Endothelial cell of umbilical vein (primary cell): ENCODE measurements around the gene MAN2B1. TPM values are rescaled to one million over a fixed set of nuclear protein-coding genes. Genes with fewer than 3 reads are reported as not detected.

Experiments used
- BruUV-seq: library from RNA; stranded (reverse); fragments of 400-500 nt; replicated peaks from 2 replicates; lab custom pipeline; 2021; lab: Mats Ljungman, UMichigan
- CTCF ChIA-PET: fragments of 300-600, 350-600 bp; sonication (Branson Sonifier 250); formaldehyde crosslinking; loops from one replicate; lab custom pipeline; 2021; ENCODE audit warnings: antibody characterized with exemption, inconsistent platforms; lab: Charles Lee
- POLR2A ChIA-PET: fragments of 300-600, 350-600 bp; sonication (Branson Sonifier 250); formaldehyde crosslinking; loops from one replicate; lab custom pipeline; 2021; ENCODE audit warnings: antibody characterized with exemption, inconsistent platforms; lab: Charles Lee
- DNase-seq: peaks from one replicate; pipeline ENCODE4 v3.0.0-alpha.2; 2011; ENCODE audit warnings: low read depth, low spot score
- FAIRE-seq: peaks from 2 replicates; lab custom pipeline; 2011; peaks lifted over from hg19 to GRCh38; lab: Jason Lieb, UNC
- H2AFZ ChIP-seq: 2 replicates; pipeline ENCODE4 v1.6.0; 2012; ENCODE audit warnings: low read depth, low read length, control low read depth, inconsistent platforms
- H3K27ac ChIP-seq: 2 replicates; pipeline ENCODE4 v1.5.1; 2011; ENCODE audit warnings: low read depth, mild to moderate bottlenecking, control low read depth, low read length, moderate library complexity; ENCODE audit not compliant: insufficient read depth
- H3K27me3 ChIP-seq, 2 experiments: 2 replicates each; pipeline versions ENCODE4 v1.6.0 to v1.6.1; 2011; ENCODE audit warnings: low read length in 2 of 2, mixed read lengths in 1 of 2; ENCODE audit not compliant: control insufficient read depth in 2 of 2, insufficient read depth in 2 of 2
- H3K36me3 ChIP-seq, 2 experiments: 2 replicates in 1 of 2; 3 replicates in 1 of 2; pipeline ENCODE4 v1.5.1; 2011; ENCODE audit warnings: low read length in 2 of 2, mild to moderate bottlenecking in 1 of 2, moderate library complexity in 1 of 2; ENCODE audit not compliant: control insufficient read depth in 2 of 2, insufficient read depth in 2 of 2; ENCODE audit errors: extremely low read depth in 1 of 2
- H3K4me1 ChIP-seq: 3 replicates; pipeline ENCODE4 v1.5.1; 2011; ENCODE audit warnings: mild to moderate bottlenecking, low read length; ENCODE audit not compliant: control insufficient read depth, insufficient read depth; ENCODE audit errors: extremely low read depth
- H3K4me2 ChIP-seq: 2 replicates; pipeline ENCODE4 v1.6.1; 2011; ENCODE audit warnings: low read length, control low read depth, mixed read lengths; ENCODE audit not compliant: insufficient read depth
- H3K4me3 ChIP-seq, 3 experiments: fragments of 200-600 bp in 1 of 3; sonication (generic), shearing (Covaris generic) in 1 of 3; replicated peaks in 1 of 3; 2 replicates each; pipeline ENCODE4 v1.5.1; 2011 to 2016; ENCODE audit warnings: control low read depth in 3 of 3, low read length in 3 of 3, mild to moderate bottlenecking in 2 of 3, inconsistent platforms in 1 of 3, low read depth in 1 of 3, moderate library complexity in 1 of 3; ENCODE audit not compliant: insufficient read depth in 1 of 3
- H3K79me2 ChIP-seq: 2 replicates; pipeline ENCODE4 v1.6.0; 2012; ENCODE audit warnings: low read length, inconsistent platforms; ENCODE audit not compliant: control insufficient read depth, insufficient read depth
- H3K9ac ChIP-seq: replicated peaks from 2 replicates; pipeline ENCODE3; 2011; ENCODE audit warnings: low read length, control low read depth; ENCODE audit not compliant: insufficient read depth; ENCODE audit errors: extremely low read depth
- H3K9me1 ChIP-seq: replicated peaks from 3 replicates; pipeline ENCODE4 v1.6.0; 2011; ENCODE audit warnings: mild to moderate bottlenecking, low read length; ENCODE audit not compliant: control insufficient read depth, insufficient read depth; ENCODE audit errors: extremely low read depth
- H3K9me3 ChIP-seq: replicated peaks from 2 replicates; pipeline ENCODE4 v1.5.1; 2012; ENCODE audit warnings: low read length, inconsistent platforms; ENCODE audit not compliant: control insufficient read depth, insufficient read depth
- H4K20me1 ChIP-seq: replicated peaks from 2 replicates; pipeline ENCODE3; 2011; ENCODE audit warnings: mild to moderate bottlenecking, low read length; ENCODE audit not compliant: control insufficient read depth, insufficient read depth; ENCODE audit errors: extremely low read depth
- CTCF ChIP-seq, 2 donors: IDR thresholded peaks; 1 replicate in 1 of 2; 2 replicates in 1 of 2; pipeline ENCODE4 v1.5.1; 2011; ENCODE audit warnings: low read length in 2 of 2, mild to moderate bottlenecking in 2 of 2, moderate library complexity in 2 of 2, control low read depth in 1 of 2, inconsistent platforms in 1 of 2, low read depth in 1 of 2; ENCODE audit not compliant: insufficient read depth in 1 of 2; ENCODE audit errors: extremely low read depth in 1 of 2
- EZH2 ChIP-seq: IDR thresholded peaks from 2 replicates; pipeline ENCODE4 v1.6.1; 2012; ENCODE audit warnings: borderline replicate concordance, low read depth, mild to moderate bottlenecking, moderate library complexity, low read length, inconsistent platforms; ENCODE audit not compliant: severe bottlenecking
- FOS ChIP-seq: IDR thresholded peaks from 2 replicates; pipeline ENCODE4 v1.6.1; 2011; ENCODE audit warnings: mild to moderate bottlenecking, low read length, moderate library complexity, borderline replicate concordance; ENCODE audit not compliant: insufficient read depth
- GATA2 ChIP-seq: IDR thresholded peaks from 2 replicates; pipeline ENCODE4 v1.7.0; 2011; ENCODE audit warnings: low read depth, mild to moderate bottlenecking, moderate library complexity, mixed read lengths, low read length; ENCODE audit not compliant: insufficient read length, insufficient read depth
- JUN ChIP-seq: IDR thresholded peaks from 2 replicates; pipeline ENCODE4 v1.6.1; 2011; ENCODE audit warnings: borderline replicate concordance, low read depth; ENCODE audit not compliant: insufficient read length, insufficient read depth
- MYC ChIP-seq: IDR thresholded peaks from one replicate; pipeline ENCODE4 v1.6.1; 2011; ENCODE audit warnings: mild to moderate bottlenecking, low read depth, low read length
- POLR2A ChIP-seq: IDR thresholded peaks from 2 replicates; pipeline ENCODE4 v1.6.1; 2012; ENCODE audit warnings: low read depth, mild to moderate bottlenecking, control low read depth, low read length
- POLR2AphosphoS5 ChIP-seq: IDR thresholded peaks from 2 replicates; pipeline ENCODE4 v1.6.1; 2012; ENCODE audit warnings: low read depth, mild to moderate bottlenecking, control low read depth, low read length, moderate library complexity; ENCODE audit not compliant: insufficient read depth
- dilution Hi-C: fragments of 300-500 bp; cut with MboI; formaldehyde crosslinking; loops from one replicate; pipeline ENCODE4 v1.15.0; 2019; ENCODE audit warnings: low sequenced_read_pairs; ENCODE audit not compliant: extremely low pct_ligation_motif_present
- intact Hi-C: fragments of 100-400 bp; cut with micrococcal nuclease; formaldehyde crosslinking; loops from one replicate; pipeline ENCODE4 v1.10.0; 2022
- polyA plus RNA-seq, 4 experiments: library from polyadenylated mRNA; depleted of rRNA in 3 of 4; stranded (reverse) in 3 of 4; unstranded in 1 of 4; fragments of >200 nt; gene quantifications; 2 replicates each; pipeline versions ENCODE4 v1.2.1 to v1.2.3, GENCODE V29; 2011 to 2012; ENCODE audit warnings: missing spikeins in 1 of 4
- total RNA-seq: library from RNA; stranded (reverse); gene quantifications from 2 replicates; pipeline ENCODE4 v1.2.3, GENCODE V29; 2021
- TF ChIP-seq, protein P1 (sequence below): IDR thresholded peaks from 2 replicates; pipeline ENCODE4 v1.6.1; 2011; ENCODE audit not compliant: insufficient read depth, insufficient read length

MAN2B1 gene
- total and polyA plus RNA-seq, 2 donors (not counting 3 experiments of a cell fraction or from before 2014, with no cell fraction given): 64.4 to 76.8 TPM

DNA sequence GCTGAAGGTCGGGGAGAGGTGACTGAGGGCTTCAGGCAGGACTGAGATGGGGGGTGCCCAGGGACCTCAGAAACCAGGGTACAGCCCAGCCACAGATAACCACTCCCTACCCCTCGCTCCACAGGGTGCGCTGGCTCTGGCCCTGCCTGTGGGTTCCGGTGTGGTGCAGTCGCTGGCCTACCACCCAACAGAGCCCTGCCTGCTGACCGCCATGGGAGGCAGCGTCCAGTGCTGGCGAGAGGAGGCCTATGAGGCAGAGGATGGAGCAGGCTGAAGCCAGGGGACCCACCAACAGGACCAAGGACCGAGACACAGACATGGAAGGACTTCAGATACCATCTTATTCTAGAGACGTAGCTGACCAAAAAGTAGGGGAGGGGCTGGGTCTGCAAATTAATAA lies 8.9 kb upstream of the MAN2B1 start:
- Histone ChIP-seq H4K20me1 (no peaks in the 10 kb centered on the region), H3K9me3 (no peaks in the 10 kb centered on the region), H2AFZ (no peak overlapping the region), H3K9me1 (no peaks in the 10 kb centered on the region), H3K4me3 (no peak overlapping the region), H3K36me3 (peaks cover 5 to 42% of the 10 kb centered on the region in 2 experiments), H3K9ac (no peak overlapping the region), H3K4me1 (peaks cover 3% of the 10 kb centered on the region), H3K4me2 (no peak overlapping the region), H3K79me2 (peaks cover 12% of the 10 kb centered on the region), H3K27ac (no peak overlapping the region), H3K27me3 (no peaks in the 10 kb centered on the region)
- ChIA-PET POLR2A (no interaction called here), CTCF (interaction anchor here (1.6 kb wide), 1 partner anchor 82 kb away, joined by 4 read pairs; no protein-coding TSS in a partner anchor)
- BruUV-seq: no TSS peak
- TF ChIP-seq POLR2A (no peak), FOS (no peak), POLR2AphosphoS5 (no peak), EZH2 (no peak), GATA2 (no peak), MYC (no peak), JUN (no peak)
- no peak for FAIRE-seq
- intact Hi-C loops: no loop called here
- no peak for DNase-seq
- dilution Hi-C loops: no loop called here

GRCh38 chr19:12672744-12673143 lies 6.2 kb upstream of the MAN2B1 start:
- DNase-seq (no peak), FAIRE-seq (no peak)
- no peaks in the 10 kb centered on the region for H3K9me1 ChIP-seq
- H3K79me2 ChIP-seq: peaks cover 16% of the 10 kb centered on the region
- H3K27me3 ChIP-seq: no peaks in the 10 kb centered on the region
- H3K4me1 ChIP-seq: peaks cover 15% of the 10 kb centered on the region
- H3K9ac ChIP-seq: no peak overlapping the region
- H3K4me3 ChIP-seq: no peak overlapping the region
- H4K20me1 ChIP-seq: no peaks in the 10 kb centered on the region
- no peaks in the 10 kb centered on the region for H3K9me3 ChIP-seq
- no TSS peak for BruUV-seq
- ChIA-PET CTCF (interaction anchor here (0.6 to 3.7 kb wide), 20 partner anchors 8 to 875 kb away, joined by 3 to 21 read pairs (median 6); partner anchors contain the start of genes ZNF490, ZNF491 and ZNF791), POLR2A (no interaction called here)
- TF ChIP-seq MYC (no peak), CTCF (IDR thresholded peaks at IDR 0.05; ENCODE audit: extremely low read depth in 1 of 2, insufficient read depth in 1 of 2, low read depth in 1 of 2, low read length in 2 of 2) (no peak), JUN (no peak), POLR2AphosphoS5 (no peak), FOS (no peak), POLR2A (no peak), GATA2 (no peak), EZH2 (no peak)
- TF ChIP-seq, protein P1, sequence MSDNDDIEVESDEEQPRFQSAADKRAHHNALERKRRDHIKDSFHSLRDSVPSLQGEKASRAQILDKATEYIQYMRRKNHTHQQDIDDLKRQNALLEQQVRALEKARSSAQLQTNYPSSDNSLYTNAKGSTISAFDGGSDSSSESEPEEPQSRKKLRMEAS: no peak
- dilution Hi-C loops: no loop called here
- intact Hi-C loops: loop anchor here (1.0 to 5.0 kb wide), 3 partner anchors 108 to 685 kb away; no protein-coding TSS in a partner anchor
- no peak overlapping the region for H3K27ac ChIP-seq
- no peak overlapping the region for H2AFZ ChIP-seq
- H3K36me3 ChIP-seq: peaks cover 5 to 31% of the 10 kb centered on the region in 2 experiments
- H3K4me2 ChIP-seq: no peak overlapping the region
